Thyroid gland (tissue), 4 donors: ENCODE results near the gene COG5.

Experiments used
- POLR2A ChIP-seq, 2 donors: fragments of 450-650 bp; IDR thresholded peaks; one replicate each; pipeline ENCODE4 v1.6.1; 2017; ENCODE audit warnings: antibody characterized with exemption in 2 of 2, mild to moderate bottlenecking in 2 of 2, moderate library complexity in 1 of 2
- TF ChIP-seq, protein P1 (sequence below), 6 experiments: fragments of 200-600 bp in 3 of 6; fragments of 450-650 bp in 3 of 6; sonication (generic) in 3 of 6; IDR thresholded peaks; one replicate each; pipeline ENCODE4 v1.5.1; 2016 to 2019; ENCODE audit warnings: antibody characterized with exemption in 6 of 6, mild to moderate bottlenecking in 2 of 6, inconsistent platforms in 1 of 6, moderate library complexity in 1 of 6

DNA sequence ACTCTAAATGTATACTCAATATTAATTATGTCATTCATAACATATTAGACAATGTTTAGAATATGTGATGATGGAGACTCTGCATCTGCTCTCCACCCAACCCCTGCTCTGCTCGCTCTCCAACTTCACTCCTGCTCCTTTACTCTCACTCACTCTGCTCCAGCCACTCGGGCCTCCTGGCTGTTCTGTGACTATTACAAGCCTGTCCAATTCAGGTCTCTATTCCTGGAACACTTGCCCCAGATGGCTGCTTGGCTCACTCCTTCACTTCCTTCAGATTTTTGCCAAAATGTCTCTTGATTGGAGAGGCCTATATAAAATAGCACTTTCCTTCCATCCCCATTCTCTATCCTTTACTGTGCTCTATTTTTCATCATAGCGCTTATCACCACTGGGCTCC lies 310.1 kb downstream of the COG5 start:
- no peak for TF ChIP-seq POLR2A (IDR thresholded peaks at IDR 0.05)
- TF ChIP-seq, protein P1, sequence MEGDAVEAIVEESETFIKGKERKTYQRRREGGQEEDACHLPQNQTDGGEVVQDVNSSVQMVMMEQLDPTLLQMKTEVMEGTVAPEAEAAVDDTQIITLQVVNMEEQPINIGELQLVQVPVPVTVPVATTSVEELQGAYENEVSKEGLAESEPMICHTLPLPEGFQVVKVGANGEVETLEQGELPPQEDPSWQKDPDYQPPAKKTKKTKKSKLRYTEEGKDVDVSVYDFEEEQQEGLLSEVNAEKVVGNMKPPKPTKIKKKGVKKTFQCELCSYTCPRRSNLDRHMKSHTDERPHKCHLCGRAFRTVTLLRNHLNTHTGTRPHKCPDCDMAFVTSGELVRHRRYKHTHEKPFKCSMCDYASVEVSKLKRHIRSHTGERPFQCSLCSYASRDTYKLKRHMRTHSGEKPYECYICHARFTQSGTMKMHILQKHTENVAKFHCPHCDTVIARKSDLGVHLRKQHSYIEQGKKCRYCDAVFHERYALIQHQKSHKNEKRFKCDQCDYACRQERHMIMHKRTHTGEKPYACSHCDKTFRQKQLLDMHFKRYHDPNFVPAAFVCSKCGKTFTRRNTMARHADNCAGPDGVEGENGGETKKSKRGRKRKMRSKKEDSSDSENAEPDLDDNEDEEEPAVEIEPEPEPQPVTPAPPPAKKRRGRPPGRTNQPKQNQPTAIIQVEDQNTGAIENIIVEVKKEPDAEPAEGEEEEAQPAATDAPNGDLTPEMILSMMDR (IDR thresholded peaks at IDR 0.05) = no peak
